Measurements from ENCODE around the gene STPG4.

DNA sequence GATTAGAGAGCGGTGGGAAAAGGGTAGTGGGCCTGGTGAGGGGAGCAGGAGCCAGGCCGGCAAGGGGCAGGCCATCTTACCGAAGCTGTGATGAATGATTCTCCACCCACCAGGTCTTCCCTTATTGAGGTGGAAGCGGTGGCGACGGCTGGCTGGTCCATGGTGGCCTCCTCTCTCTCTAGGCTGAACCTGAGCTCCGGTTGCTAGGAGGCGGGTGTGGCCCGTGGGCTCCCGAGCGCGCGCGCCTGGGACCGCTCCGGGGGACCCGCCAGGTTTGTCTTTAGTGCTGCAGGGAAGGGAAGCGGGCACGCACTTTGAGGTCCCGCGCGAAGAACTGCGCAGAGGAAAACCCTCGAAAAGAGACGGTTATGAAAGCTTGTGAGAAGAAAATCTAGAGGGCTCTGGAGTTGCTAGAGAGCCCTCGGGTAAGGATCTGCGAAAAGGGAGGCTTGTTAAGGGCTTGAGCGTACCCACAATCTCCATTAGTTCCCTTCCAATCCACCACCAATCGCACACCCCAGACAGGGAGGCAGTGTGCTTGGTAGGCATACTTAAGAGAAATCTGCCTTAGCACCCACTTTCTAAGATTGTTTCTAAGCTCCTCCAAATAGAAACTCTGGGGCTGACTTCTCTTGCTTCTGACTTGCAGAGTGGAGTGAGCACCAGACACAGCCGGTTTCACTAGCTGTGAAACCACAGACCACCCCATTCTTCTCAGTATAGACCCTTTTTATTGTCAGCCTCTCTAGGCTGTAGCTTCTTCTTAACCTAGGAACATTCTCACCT is at the start of gene STPG4:
- TF ChIP-seq POLR2A (IDR thresholded peaks at IDR 0.05): no peak
- TF ChIP-seq, protein P1, sequence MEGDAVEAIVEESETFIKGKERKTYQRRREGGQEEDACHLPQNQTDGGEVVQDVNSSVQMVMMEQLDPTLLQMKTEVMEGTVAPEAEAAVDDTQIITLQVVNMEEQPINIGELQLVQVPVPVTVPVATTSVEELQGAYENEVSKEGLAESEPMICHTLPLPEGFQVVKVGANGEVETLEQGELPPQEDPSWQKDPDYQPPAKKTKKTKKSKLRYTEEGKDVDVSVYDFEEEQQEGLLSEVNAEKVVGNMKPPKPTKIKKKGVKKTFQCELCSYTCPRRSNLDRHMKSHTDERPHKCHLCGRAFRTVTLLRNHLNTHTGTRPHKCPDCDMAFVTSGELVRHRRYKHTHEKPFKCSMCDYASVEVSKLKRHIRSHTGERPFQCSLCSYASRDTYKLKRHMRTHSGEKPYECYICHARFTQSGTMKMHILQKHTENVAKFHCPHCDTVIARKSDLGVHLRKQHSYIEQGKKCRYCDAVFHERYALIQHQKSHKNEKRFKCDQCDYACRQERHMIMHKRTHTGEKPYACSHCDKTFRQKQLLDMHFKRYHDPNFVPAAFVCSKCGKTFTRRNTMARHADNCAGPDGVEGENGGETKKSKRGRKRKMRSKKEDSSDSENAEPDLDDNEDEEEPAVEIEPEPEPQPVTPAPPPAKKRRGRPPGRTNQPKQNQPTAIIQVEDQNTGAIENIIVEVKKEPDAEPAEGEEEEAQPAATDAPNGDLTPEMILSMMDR (IDR thresholded peaks at IDR 0.05): no peak
- TF ChIP-seq EP300 (IDR thresholded peaks at IDR 0.05): no peak

Measured in sigmoid colon (tissue), 4 donors.